HPDE6-E6E7 (cell line): Measurements from ENCODE around the gene PHF14.

Source experiments
- DNase-seq: peaks from one replicate; pipeline ENCODE4 v3.0.0; 2011; ENCODE audit warnings: missing footprints; ENCODE audit errors: extremely low spot score

The PHF14 gene

DNA sequence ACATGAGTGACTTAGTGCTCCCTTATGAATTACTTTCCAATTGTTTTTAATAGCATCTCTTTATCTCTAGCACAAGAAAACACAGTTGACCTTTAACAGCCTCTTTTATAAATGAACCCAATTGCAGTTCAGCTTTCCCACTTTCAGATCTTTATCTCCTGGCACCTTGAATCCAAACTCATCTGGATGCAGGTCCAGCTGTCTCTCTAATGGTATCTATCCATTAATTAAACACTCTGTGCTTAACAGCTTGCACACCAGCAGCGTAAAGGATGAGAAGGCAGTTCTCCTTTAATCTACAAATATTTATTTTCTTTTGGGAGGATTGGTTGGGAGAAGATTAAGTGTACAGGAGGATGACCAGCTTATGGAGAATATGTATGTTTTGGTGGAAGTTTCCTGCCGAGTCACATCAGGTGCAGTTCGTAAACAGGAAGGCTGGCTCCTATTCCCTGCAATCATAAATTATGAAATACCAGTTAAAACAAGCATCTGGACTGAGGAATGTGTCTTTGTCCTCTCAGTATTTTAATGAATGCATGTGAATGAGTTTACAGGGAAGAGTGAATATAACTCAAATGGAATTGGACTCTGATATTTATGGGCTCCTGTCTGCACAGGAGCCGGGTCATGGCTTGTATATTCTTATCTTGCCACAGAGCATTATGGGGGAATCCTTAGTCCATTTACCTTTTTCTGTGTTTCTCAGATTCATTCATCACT, 232.7 kb downstream of the PHF14 start:
- no peak for DNase-seq

DNA sequence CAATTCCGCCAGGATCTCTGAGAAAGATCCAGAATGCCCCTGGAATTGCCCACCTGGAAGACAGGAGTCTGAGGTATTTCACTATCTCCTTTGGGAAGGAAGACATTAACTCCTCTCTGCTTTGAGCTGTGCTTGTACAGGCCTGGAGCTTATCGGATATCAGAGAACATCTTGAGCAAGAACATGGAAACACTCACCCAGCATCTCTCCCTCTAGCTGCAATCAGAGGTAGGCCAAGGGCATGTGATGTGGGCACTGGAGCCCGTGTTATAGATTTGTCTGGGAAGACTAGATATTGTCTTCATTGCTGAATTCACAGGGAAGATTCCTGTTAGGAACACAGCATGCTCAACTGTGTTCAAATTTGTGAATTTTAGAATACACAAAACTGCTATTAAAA, 233.9 kb downstream of the PHF14 start:
- no peak for DNase-seq

DNA sequence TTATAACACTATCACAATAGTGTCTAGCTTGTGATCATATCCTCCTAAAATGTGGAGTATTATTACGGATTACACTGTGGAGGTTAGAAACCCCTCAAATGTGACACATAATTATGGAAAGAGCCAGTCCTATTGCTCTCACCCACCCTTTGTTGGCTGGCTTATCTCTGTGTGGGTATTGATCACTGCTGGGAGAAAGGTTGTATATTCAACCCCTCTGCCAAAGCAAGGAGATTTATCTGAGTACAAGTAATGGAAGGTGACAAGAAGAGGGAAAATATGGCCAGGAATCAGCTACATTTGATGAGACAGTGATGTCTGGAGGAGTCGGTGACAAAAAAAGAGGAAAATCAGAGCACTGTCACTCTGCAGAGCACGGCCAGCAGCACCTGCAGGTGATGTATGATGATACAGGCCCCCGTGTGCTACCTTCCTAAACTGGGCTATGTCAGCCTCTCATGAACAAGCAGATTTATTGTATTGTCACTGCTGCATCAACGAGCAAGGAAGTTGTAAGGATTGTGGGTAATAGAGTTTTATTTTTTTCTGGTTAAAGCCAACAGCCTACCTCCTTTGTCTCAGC, 235.3 kb downstream of the PHF14 start:
- DNase-seq = no peak

DNA sequence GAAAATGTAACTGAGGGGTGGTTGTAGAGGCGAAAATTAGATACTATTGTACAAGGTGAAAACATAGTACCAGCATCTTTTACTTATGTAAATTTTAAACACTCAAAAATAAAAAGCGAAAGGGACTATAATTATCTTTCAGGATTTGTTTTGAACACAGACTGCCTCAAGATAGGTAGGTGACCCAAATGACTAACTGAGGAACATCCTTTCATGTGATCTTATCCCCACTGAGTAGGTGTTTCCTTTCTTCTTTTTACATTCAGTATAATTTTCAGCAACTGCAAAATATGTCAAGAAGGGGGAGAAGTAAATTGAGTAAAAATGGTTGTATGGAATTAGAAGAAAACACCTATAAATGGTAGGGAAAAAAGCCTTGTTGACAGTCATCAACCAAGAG, 236.7 kb downstream of the PHF14 start:
- no peak for DNase-seq

DNA sequence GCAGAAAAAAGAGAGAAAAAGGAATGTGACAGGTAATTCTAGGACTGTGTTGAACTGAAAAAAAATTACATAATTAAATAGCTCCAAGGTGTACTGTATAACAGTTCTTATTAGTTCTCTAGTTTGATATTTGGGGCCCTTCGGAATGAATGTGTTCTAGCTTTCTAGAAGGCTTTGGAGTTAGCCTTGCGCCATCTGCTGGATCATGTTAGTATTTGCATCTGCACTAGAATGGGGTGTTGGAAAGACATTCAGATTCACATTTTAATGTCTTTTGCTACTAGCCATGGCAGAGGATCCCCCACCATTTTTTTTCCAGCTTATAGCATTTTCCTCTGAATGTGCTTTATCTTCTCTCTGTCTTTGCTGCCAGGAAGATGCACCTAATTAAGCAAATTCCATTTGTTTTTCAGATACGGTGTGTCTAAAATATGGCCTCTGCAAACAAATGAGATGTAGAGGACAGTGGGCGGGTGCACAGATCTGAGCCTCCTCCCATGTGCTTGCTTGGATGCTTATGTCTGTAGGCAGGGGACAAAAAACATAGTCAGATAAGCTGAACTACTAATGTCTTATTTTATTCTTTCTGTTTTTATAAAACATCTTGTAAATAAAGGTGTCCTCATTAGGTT, 238.5 kb downstream of the PHF14 start:
- peak; percentile 9 for DNase-seq

DNA sequence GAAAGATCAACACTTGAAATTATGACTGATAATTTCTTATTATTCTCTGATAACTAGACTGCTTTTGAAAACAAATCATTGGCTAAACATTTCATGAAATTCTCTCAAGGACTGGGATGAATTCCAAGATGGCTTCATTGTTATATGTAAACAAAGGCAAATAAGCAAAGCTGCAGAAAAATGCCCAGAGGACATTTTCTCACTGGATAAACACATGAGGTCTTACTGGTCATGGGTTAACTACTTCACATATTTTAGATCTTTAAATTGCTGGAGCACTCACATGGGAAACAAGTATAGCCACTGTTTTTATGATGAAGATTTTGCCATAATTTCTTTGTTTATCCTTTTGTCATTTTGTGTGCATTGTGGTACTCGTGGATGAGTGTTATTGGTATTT, 239.1 kb downstream of the PHF14 start:
- DNase-seq = no peak

DNA sequence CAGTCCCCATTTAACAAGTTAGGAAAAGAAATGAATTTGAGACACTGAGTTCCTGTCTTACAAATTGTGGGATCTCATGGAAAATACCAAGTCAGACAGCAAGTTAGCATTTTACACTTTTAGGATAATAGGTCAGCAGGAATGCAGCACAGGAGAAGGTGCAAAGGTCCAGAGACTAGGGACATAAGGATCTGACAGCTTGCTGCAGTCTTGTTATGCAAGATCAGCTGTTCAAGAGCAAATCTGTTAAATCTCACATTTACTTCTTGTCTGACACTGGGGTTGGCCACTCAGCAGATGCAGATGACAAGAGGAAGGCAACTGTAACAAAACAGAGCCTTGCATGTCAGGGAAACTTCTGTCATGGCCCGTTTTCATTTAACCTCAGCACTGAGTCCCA, 239.6 kb downstream of the PHF14 start:
- no peak for DNase-seq

DNA sequence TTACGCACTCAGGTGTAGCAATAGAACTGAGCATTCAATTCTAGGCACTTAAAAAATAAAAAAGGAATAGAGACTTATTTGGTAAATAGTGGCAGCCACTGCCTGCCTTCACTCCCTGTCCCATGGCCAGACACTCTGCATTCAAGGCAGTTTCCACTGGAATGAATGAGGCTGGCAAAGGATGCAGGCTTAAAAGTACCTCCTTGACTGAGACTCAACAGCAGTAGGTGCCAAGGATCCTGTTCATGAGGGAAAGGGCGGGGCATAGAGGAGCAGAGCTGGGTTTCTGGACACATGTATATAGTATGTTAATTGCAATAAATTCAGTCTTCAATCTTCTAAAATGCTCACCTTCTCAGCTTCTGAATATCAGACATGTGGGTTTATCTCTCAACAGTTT, 242.6 kb downstream of the PHF14 start:
- no peak for DNase-seq

DNA sequence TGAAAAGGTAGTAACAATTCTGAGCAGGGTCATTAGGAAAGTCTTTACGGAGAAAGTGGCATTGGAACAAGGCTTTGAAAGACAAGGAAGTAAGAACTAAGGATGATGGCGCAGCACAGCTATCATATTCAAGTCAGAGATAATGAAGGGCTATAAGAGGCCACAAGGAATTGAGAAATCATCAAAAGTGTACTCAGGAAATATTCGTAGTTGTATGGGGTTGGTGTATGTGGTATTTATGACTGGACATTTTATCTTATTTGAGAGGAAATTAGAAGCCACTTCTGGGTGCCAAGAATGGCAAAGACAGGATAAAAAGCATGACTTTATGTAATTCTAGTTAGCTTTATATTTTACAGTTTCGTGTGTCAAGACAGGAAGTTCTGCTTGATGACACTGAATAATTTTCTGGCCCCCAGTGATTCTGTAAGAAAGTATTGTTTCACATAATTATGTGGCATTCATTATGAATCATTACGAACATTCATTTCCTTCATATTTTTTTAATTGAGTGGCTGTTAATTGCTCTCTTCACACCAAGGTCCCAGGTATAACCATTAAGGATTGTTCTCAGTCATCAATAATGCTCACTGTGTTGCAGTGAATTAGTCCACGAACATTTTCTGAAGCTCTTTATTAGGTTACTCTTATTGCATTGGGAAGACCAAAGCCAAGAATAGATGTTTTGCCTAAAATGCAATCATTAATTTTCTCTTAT, 244.3 kb downstream of the PHF14 start:
- no peak for DNase-seq
